Measurements from ENCODE around the gene DCAKD.

The DCAKD gene

DNA sequence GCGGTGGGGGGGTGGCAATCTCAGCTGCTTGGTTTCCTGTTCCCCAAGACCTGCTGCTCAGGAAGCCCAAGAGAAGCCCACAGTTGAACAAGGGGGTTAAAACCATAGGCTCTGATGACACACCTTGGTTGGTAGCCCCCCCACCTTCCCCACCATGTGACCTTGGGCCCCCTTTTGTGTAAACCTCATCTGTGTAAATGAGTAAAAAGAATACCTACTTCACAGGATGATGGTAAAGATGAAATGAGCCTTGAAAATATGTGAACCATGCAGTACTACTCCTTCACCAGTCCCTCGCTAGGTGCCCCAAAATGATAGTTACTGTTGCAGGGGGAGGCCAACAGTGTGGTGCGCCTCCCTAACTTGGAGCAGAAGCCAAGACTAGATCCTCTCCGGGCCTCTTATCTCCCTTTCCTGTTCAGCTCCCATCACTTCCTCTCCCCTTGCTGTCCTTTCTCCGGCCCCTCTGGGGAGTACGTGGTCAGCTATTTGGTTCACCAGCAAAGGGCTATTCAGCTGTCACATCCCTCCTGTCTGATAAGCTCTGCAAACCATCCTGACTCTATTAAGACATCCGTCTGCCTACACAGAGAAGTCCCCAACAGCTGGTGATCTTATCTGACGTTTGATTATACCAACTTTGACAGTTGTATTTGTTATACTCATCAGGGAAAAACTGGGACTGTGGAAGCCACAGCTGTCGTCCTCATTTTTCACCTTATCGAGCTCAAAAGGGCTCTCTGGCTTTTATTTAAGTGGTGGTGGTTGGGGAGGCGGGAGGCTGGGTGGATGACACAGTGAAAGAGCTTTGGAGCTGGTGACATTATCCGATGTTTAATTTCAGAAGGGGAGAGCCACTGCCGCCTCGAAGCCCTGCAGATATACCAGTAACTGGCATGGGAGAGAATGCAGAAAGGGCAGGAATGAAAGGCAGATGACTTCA is 19.9 kb downstream of the DCAKD start:
- no peak for FAIRE-seq
- no peak for DNase-seq (ENCODE audit: low spot score)

DNA sequence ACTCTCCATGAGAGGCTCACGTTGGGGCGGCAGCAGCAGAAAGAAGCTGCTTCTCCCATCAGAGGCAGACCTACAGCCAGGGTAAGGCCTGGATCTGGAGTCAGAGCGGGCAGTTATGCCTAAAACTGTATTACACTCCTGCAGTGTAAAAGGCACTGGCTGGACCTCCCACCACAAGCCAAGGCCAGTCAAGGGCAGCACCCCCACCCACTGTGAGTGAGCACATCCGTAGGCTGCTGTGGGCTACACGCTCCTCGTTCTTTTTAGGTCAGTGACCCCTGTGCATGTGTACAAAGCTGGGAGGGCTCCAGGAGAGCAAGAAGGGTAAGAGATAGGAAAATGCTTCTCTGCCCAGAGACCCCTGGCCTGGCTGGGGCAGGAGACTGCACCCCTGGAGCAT is 20.7 kb downstream of the DCAKD start:
- DNase-seq (ENCODE audit: low spot score): no peak
- FAIRE-seq: no peak

DNA sequence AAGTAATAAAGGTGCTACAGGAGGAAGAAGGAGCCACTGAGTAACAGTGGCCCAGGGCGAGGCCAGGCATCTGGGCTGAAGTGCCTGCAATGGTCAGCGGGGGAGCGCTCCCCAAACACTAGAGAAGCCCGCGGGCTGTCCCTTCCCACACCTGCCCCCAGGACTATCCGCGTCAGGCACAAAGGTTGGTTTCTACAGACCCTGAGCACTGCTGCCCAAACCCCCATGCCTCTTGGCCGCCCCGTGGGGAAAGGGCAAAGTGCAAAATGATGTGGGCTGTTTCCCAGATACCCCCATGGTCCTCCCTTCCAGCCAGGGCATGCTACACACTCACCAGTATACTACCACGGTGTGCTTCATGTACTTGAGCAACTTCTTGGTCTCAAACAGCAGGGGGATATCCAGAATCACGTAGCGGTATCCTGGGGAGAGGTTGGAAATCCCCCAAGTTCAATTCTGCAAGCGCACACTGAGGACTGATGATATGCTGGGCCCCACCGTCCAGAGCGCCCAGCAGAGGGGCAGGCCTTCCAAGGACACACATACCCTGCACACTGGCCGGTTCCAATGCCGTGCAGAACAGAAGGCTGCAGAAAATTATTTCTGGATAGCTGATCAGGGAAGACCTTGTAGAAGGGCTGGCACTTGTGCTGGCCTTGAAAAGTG is 21.5 kb downstream of the DCAKD start:
- no peak for DNase-seq (ENCODE audit: low spot score)
- no peak for FAIRE-seq

DNA sequence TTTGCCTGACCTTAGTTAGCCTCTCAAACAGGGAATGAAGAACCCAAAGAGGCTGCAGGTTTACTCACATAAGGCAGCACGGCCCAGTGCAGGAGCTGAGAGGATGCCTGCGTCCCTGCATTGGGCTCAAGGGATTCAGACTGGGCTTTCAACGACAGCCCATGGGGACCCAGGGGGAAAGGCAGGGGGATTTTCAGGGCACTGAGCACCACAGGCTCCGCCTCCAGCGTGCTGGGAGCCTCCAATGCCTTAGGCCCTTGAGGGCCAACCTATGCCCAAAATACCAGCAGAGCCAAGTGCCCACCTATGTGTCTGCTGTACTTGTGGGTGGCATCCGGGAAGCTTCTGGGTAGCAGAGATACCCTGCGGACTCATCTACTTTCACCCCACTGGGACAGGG is 22.3 kb downstream of the DCAKD start:
- DNase-seq (ENCODE audit: low spot score) (no peak), FAIRE-seq (no peak)

DNA sequence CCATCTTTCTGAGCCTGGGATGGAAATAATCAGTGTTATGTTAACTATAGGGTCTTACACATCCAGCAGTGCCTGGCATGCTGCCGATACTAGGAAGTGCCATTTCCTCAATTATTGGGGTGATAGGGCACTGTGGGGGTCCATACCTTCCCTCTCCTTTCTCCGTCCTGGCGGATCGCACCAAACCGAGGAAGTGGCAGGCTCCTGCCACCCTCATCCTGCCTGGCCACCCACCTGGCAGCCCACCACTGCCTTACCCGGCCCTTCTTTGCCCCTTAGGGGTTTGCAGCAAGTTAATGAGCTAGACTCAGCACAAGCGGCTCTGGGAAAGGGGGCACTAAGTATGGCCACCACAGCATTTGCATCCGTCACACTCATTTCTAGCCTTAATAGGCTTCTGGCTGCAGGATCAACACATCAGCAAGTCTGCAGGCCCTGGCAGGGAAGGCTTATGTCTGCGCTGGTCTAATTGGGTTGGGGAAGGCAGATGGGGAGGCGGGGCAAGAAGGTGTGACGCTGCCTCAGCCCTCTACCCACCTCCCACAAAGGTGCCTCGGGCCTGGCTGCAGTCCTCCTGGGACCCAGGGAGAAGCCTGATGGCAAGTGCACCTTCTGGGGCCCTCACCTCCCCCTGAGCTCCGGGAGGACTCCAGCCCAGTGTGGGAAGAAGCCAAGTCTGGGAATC is 28.6 kb downstream of the DCAKD start:
- no peak for FAIRE-seq
- DNase-seq (ENCODE audit: low spot score): no peak

DNA sequence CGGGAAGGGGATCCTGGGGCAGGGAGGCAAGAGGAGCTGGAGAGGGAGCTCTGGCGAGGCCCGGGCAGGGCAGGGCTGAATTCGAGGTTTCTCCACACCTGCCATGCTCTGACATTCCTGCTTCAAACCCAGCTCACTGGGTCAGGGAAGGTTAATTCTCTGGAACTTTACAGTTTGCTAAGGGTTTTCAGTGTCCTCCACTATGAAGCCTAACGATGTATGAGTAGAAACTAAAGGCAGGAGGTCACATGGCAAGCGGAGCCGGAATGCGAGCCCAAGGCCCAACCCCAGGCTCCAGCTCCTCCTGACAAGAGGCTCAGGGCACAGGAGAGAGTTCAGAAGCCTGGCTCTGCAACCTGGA is 29.2 kb downstream of the DCAKD start:
- FAIRE-seq (no peak), DNase-seq (ENCODE audit: low spot score) (no peak)

DNA sequence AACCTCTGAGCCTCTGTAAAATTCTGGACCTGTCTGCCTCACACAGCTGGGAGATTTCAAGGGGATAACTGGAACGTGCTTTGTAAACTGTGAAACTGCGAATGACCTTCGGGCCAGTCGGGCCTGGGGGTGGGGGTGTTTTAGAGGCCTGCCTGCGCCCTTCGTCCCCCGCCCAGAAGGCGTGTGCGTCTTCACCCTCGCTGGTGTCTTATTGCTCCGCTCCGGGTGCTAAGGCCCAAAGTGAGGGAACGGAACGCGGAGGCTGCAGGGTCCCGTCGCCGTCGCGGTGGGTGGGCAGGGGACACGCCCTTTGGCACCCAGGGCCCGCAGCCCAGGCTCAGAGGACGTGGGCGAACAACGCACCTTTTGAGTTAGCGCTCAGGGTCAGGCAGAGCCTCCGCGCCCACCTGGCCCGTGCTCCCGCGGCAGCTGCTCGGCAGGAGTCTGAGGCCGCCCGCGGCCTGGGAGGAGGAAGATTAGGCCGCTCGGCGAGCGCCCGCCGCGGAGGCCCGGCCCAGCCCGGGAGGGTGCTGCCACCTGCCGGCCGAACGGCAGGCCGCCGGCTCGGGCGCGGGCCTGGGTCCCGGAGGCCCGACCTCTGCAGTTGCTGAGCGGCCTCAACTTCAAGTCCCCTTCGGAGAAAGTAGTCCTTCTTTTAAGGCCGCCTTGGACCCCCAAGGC is 29.7 kb downstream of the DCAKD start:
- DNase-seq (ENCODE audit: low spot score) (peak; percentile 91), FAIRE-seq (no peak)

DNA sequence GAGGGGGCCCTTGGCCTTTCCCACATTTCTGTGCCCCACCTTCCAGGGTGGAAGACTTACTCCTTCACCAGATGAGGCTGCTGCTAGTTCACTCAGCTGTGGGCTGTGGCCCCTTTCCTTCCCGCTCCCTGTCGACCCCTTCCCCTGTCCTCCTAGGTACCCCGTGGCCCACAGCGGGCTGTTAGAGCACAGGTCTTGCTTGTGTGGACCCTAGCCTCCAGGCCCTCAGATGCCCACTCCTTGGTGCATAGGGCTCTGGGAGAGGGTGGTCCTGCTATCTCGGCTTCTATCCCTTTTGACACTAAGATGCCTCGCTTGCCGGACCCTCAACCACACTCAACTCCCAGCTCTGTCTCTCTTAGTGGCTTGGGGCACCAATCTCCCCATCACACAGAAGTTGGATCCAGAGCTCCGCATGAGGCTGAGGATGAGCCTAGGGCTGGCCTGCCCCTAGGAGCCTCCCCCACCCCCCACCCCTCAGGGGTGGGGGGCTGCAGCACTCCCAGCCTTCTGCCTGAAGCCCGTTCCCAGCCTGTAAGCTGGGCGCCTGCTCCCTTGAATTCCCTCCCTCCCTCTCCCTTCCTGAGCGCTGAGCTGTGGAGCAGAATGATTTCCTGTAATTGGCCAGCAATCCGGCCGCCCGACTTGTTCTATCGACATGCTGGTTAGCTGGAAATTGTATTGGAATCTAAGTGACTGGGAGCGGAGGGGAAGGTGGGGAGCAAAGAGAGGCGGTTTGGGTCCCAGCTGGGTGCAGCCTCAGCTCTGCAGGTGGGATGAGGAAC is 30.9 kb downstream of the DCAKD start:
- DNase-seq (ENCODE audit: low spot score): no peak
- no peak for FAIRE-seq

DNA sequence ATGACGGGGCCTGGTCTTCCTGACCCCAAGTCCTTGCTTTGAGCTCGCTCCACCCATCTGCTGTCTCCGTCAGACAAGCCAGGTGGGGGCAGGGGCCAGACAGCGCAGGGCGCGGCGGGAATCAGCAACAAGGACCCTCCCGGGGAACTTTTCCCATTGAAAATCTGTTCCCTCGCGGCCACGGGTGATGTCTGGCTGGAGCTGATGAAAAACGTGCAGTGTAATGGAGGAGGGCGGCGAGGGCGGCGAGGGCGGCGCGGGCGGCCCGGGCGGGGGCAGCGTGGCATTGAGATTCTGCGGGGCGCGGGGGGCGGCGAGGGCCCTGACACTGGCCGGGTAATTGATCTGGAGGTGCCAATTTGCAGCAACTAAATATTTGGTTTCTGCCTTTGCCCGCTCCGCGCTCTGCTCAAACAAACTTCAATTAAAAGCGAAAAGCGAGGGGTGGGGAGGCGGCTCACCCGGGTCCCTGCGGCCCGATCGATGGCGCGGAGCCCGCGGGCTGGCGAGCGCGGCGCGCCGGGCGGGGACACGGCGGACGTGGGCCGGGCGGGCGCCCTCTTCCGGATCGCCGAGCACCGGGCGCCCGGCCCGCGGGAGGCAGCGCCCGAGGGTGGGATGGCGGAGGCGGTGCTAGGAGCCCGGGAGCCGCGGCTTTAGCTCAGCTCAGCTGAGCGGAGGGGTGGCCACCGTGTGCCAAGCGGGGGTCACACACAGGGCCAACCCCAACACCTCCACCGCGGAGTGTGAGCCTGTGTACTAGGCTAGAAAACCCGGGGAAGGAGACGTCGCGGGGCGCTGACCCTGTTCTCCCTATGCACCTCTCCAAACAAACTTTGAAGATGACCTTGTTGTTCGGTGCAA is 32.4 kb downstream of the DCAKD start:
- FAIRE-seq (no peak), DNase-seq (ENCODE audit: low spot score) (peak; percentile 88)

DNA sequence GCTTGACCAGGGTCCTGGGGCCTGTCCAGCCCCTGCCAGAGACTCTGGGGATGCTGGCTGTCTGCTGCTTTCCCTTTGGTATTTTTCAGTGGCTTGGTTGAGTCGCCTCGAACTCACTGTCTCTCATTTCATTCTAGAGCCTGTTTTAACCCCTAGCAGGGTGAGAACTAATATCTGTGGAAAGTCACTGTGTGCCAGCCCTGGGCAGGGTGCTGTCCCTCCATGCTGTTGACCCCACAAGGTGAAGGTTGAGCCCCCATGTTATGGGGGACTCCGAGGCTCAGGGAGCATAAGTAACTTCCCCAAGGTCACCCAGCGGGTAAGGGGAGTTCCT is 33.0 kb downstream of the DCAKD start:
- no peak for DNase-seq (ENCODE audit: low spot score)
- FAIRE-seq: no peak

DNA sequence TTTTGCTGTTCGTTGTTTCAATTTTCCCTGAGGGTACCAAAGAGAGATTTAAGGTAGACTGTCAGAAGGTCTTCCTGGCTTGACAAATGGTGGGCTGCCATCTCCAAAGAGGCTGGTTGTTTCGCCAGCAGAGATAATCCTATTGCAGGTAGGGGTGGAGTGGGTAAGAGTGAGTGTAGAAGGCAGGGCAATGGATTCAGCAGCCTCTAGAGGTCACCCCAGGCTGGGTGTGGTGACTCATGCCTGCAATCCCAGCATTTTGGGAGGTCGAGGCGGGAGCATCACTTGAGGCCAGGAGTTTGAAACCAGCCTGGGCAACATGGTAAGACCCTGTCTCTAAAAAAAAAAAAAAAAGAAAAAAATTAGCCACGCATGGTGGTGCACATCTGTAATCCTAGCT is 34.6 kb downstream of the DCAKD start:
- peak; percentile 52 for DNase-seq (ENCODE audit: low spot score)
- FAIRE-seq: no peak

DNA sequence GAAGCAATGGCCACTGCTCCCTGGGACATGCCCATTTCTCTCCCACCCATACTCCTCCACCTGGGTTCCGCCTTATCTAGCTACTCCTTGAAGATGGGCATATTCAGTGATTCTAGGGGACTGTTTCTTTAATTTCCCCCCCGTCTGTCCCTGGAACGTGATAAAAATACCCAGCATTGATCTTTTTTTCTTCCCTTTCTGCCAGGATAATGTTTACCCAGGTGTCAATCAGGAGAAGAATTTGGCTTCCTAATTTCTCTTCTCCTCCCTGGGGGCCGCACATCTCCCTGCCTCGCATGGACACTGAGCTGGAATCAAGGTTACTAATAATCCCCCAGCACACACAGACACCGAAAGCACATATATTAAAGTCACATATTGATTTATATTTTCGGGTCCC is 35.2 kb downstream of the DCAKD start:
- DNase-seq (ENCODE audit: low spot score) (no peak), FAIRE-seq (no peak)

DNA sequence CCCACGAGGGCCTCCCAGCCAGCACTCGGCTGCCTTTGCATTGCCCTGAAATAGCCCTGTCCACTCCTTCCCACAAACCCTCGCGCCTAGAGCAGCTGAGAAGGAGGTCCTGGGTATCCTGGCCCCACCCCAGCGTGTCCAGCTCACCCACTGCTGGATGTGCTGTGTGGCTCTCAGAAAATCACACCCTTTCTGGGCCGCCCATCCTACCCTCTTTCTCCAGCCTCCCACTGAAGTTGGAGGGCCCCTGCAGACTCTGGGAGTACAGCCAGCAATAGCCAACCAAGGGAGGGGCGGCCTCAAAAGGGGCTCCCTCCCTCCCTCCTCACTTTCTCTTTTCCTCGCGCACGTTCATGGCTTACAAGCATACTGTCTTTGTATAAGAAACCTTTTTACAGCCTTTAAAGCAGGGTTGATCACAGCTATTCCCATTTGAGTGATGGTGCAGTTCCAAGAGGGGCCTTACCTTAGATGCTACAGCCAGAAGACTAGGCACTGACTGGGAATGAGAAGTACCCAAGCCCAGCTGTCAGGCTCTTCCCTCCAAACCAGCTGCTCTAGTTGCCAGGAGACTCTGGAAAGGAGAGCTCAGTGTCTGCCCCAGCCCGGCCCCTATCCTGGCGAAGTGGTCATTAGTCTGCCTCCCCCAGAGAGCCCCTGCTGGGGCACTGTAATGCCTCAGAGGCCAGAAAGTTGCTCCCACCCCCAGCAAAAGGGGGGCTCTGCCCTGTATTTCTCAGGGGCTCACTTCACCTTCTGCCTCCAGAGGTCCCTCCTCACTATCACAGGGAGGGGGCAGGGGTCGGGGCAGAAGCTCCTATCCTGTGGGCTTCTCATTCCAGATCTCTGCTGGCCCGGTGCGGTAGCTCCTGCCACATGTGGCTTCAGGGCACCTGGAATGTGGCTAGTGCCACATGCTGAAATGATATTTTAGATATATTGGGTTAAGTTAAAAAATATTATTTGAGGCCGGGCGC is 38.1 kb downstream of the DCAKD start:
- no peak for DNase-seq (ENCODE audit: low spot score)
- FAIRE-seq: no peak

DNA sequence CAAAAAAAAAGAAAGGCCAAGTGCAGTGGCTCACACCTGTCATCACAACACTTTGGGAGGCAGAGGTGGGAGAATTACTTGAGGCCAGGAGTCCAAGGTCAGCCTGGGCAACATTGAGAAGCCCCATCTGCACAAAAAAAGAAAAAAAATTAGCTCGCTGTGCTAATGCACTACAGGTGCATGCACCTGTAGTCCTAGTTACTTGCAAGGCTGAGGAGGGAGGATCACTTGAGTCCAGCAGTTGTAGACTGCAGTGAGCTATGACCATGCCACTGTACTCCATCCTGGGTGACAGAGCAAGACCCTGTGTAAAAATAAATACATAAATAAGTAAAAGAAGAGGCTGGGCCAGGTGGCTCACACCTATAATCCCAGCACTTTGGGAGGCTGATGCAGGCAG is 39.7 kb downstream of the DCAKD start:
- no peak for FAIRE-seq
- DNase-seq (ENCODE audit: low spot score): no peak

DNA sequence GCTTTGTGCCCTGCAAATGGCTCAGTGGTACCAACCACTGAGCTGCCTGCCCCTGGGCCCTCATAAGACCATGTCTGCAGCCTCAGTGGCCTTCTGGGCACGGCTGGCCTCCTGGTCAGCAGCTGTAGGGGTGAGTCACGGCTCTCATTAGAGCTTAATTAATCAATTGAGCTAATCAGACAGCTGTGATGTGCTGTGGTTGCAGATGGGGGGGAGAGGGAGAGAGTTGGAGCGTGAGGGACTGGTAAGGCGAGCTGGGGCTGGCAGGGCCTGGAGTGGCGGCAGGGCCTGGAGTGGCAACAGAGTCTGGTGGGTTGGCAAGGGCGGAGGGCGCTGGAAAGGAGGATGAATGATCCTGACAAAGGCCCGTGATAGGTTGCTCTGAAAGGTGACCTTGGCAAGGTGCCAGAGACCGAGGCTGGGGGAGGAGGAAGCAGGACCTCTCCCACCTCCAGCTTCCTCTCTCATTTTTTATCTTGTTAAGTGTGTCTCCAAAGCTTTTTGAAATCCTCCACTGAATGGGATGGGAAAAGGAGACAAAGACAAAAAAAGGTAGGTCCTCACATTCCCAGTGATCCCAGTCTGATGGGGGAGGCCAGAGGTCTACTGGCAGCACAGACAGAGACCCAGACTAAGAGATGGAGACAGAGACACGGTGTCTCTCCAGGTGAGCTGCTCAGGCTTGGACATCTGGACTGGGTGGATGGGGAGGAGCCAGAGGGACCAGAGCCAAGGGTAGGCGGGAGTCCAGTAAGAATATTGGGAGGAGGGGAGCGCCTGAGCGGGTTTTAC is 41.6 kb downstream of the DCAKD start:
- DNase-seq (ENCODE audit: low spot score): no peak
- FAIRE-seq: peak; percentile 82

DNA sequence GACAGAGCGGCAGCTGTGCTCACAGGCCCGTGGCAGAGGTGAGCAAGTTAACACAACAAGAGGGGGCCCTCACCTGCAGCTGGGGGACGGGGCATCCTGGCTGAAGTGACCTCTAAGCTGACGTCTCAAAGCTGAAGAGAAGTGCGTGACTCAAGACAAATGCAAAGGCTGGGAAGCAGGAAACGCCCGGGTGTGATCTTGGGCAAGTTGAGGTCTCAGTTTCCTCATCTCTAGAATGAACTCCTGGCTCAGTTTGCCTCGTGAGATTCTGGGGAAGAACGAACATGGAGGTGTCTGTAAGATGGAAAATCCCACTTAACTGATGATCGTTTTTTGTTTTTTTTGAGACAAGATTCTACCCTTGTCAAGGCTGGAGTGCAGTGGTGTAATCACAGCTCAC is 43.2 kb downstream of the DCAKD start:
- no peak for DNase-seq (ENCODE audit: low spot score)
- no peak for FAIRE-seq

DNA sequence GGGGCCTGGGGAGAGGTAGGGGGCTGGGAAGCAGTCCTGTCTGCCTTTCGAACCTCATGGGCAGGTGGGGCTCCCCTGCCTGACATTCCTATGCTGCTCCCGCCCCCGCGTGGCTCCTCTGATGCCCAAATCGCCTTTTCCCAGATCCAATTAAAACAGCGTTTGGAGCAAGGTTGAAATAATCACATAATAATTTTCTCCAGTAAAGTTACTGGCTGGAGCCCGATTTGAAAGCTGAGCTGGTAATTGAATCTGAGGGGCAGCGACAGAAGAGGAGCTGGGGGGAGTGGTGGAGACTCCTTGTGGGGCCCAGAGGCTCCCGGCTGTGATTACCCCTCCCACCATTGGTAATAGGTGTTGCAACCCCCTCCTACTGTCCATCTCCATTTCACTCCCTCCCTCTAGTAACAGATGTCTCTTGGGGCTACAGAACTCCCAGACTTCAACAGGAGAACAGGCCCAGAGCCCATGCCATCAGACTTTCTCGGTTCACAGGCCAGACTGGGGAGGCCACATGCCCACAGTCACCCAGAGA is 44.4 kb downstream of the DCAKD start:
- FAIRE-seq: no peak

DNA sequence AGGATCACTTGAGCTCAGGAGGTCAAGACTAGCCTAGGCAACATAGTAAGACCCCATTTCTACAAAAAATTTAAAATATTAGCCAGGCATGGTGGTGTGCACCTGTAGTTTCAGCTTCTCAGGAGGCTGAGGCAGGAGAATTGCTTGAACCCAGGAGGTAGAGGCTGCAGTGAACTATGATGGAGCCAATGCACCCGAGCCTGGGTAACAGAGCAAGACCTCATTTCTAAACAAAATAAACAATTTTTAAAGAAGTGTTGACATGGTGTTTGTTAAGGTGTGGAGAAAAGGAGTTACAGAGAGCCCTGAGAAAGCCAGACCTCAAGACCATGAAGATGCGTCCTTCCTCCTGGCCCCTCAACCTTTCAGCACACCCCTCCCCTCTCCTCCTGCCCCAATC is 45.7 kb downstream of the DCAKD start:
- no peak for FAIRE-seq
- DNase-seq (ENCODE audit: low spot score): no peak

More for the DNA sequence above, 44.4 kb downstream of the DCAKD start:
- no peak for DNase-seq (ENCODE audit: low spot score)

All from urothelium cell line (cell line).